ENCODE data around the gene NUDT22.
"Not testable (repeated sequence)": the region's sequence is repeated elsewhere in the genome, so short reads cannot be mapped to it uniquely, and the experiment has no call there.

Gene NUDT22

DNA sequence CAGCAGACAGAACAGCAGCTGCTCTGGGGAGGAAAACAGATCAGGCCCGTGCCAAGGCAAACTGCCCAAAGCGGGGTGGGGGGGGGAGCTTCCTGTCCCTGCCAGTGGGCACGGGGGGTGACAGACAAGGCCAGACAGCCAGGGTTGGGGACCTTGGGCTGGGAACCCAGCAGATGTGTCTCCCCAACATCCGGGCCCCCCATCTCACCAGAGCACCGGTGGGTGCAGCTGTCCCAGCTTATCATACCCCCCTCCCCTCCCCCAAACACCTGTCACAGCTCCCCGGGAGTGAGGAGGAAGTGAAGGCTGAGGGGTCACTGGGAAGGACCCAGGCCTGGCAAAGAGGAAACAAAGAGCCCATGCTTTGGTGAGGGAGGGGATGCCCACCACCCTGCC lies 19.3 kb downstream of the NUDT22 start:
- no peak for DNase-seq

GRCh38 chr11:64245797-64246620 lies 19.9 kb downstream of the NUDT22 start:
- peak; percentile 87 for DNase-seq

DNA sequence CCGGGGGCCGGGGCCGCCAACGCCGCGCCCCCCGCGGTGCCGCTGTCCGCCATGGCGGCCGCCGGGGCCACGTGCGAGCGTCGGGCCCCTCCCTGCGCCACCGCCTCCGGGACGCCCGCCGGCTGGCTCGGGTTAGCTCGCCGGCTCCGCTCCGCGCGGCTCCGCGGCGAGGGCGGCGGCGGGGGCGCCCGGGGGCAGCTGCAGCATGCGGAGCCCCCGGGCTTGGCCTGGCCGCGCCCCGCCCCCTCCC lies 20.5 kb downstream of the NUDT22 start:
- not testable (repeated sequence) for DNase-seq

- peak; percentile 85 for DNase-seq
Observed at GRCh38 chr11:64246871-64247728, 21.0 kb downstream of the NUDT22 start, which contains the start of gene PPP1R14B. Gene PPP1R14B, minus strand, starts transcription at chr11:64246943. Its CDS starts 270 bp downstream, at chr11:64246673.

GRCh38 chr11:64247729-64248531 lies 21.9 kb downstream of the NUDT22 start:
- no peak for DNase-seq

DNA sequence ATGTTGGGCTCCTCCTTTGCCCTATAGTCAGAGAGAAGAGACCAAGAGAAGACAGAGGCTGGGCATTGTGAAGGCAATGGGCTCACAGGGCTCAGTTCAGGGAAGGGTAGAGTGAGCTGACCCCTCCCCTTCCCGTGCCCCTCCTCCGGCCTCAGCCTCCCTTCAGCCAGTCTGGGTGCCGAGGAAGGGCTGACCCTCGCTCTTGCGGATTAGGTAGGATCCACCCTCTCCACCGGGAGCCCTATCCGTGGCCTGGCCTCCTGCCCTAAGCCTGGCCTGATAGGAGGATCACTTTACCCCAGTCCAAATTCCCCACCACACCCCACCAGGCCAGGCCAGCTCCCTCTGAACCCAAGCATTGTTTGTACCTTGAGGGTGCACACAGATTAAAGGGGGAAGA lies 22.5 kb downstream of the NUDT22 start:
- DNase-seq, result no peak

DNA sequence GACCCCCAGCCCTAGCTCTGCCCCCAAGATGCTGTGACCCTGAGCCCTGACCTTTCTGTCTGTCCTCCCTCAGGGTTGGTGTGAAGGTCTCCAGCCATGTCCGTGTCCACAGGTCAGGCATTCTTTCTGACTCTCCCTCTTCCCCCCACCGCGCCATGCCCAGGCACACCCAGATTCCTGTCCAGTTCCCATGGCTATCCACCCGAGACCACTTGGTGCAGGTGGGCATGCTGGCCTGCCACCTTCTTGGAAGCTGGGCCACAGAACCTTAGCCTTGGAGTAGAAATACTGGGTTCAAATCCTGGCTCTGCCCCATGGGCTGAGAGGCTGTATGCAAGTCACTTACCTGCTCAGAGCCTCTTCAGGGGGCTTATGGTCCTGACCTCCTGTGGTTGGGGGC lies 23.0 kb downstream of the NUDT22 start:
- DNase-seq, result no peak

DNA sequence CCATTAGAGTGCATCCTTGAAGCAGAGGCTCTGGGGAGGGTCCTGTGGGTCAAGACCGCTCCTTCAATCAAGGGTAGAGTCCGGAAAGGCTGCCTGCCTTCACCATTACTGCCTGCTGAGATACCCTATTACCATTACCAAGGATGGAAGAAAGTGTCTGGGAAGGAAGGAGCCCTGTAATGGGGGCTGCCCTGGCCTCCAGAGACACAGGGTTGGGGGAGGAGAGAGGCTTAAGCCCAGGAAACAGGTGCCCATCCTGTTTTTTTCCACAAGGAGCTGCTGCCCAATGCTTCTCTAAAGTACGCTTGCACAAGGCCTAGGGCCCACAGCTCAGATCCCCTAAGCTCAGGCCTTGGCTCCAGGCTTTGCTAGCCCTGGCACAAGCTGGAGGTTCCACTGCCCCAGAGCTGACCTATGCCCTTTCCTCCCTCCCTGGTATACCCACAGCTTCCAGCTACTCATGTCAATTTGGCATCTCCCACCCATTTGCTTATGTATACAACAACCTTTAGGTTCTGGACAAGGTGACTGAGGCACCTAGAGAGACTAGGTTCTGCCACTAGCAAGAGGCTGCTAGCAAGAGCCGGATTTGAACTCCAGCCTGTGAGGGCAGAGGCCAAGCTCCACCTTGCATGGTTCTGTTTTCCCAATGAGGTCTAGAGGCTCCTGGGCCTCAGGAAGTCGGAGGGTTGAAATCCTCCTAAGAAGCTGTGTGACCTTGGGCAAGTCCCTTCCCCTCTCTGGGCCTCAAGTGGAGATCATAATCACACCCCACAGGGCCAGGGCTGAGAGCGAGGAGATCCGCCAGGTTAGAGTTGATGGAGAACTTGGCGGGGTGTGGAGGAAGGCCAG lies 23.7 kb downstream of the NUDT22 start:
- no peak for DNase-seq

DNA sequence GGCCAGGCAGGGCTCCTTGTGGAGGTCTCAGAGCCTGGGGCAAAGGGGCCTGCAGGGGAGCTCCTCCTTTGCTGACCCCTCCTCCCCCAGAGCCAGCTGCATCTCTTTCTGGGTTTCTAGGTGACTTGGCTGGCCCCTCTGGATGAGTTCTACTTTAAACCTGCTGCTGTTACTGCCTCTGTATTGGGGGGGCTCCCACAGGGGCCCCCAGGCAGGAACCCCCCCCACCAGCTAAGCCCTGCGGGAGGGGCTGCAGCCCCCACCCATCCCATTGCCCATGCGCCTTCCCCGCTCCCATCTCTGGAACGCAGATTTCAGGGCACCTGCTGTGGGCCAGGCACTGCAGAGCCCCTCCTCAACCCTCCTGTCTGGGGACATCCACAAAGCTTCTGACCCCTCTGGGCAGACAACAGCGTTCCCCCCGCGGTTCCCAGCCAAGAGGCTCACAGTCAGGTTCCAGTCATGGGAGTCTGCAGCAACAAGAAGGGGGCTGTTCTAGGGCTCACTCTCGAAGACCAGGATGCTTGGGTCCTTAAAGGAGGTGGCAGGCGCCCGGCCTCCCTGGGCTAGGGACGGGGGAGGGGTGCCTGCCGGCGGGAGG lies 24.4 kb downstream of the NUDT22 start:
- DNase-seq, result no peak

- DNase-seq, result peak; percentile 62
Observed at GRCh38 chr11:64251016-64251752, 25.1 kb downstream of the NUDT22 start, which contains the start of gene PLCB3. Gene PLCB3, plus strand, starts transcription at chr11:64251530. Its CDS starts 120 bp downstream, at chr11:64251650.

DNA sequence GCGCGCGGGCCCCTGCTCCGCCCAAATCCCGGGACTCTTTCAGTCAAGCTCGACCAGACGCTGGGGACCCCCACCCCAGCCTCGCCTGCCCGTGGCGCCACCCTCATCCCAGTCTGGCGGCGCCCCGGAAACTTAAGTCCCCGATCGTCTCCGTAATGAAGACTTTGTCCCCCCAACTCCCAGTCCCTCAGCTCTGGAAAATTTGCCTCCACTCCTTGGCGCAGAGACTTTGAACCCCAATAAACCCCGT lies 25.6 kb downstream of the NUDT22 start:
- no peak for DNase-seq

DNA sequence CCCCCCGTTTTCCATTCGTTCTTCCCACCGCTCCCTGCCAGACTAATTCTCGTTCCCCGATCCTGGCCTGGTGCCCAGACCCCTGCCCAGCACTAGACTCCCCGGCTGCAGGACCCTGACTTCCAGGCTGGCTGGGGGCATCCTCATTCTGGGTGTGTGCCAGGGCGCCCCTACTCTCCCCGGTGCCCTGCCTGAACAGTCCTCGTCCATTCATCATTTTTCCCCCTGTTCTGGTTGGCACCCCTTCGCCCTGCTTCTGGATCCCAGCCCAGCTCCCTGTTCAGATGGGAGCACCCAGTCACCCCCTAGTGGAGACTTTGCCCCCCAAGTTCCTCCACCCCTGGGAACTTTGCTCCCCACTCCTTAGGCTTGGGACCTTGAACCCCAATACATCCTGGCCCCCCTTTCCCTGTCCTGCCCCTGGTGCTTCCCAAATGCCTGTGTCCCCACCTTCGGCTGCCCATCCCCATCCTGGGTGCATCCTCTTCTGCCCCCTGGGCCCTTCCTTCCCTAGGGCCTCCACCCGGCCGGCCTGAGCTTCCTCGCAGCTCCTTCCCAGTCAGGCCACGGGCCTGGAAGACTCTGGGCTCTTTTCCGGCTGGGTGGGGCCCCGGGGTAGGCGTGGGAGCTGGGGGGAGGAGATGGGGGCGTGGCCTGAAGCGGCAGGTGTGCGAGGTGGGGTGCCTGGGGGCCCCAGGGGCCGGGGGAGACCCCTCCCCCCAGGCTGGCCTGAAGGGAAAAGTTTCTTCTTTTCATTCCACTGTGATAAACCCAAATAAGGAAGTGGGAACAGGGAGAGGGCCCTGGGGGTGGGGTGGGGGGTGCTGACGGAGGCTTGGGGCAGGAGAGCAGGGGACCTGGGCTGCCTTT lies 26.2 kb downstream of the NUDT22 start:
- DNase-seq, result no peak

GRCh38 chr11:64253043-64253442 lies 27.0 kb downstream of the NUDT22 start:
- DNase-seq, result no peak

DNA sequence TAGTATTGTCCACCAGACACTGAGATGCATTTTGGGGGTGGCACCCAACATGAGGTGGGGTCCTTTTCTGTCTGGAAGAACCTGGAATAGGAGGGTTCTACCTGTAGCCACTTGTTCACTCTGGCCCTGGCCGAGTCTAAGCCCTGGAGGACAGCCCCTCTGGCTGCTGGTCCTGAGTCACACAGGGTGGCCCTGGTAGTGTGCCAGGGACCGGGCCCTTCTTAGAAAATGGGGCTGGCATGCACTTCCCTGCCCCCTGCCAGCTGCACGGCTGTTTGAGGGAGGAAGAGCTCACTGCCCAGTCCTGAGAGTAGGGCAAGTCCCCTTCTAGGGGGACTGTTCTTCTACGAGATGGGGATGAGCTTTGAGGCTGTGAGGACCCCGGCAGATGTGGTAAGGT lies 27.4 kb downstream of the NUDT22 start:
- DNase-seq, result no peak

DNA sequence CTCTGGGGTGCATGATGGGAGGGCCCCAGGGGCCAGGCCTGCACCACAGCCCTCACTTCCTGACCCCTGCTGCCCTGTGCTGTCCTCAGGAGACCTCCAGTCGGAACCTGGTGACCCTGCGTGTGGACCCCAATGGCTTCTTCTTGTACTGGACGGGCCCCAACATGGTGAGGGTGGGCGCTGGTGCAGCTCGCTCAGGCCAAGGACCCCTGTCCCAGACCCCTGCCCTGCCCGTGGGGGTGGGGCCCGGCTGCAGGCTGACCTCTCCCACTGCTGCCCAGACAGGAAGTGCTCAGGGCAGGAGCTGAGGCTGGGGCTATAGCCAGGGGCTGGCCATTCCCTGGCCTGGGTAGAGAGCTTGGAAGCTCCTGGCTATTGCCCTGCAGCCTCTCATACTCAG lies 28.3 kb downstream of the NUDT22 start:
- no peak for DNase-seq

- no peak for DNase-seq
Observed at GRCh38 chr11:64255135-64256128, 29.4 kb downstream of the NUDT22 start.

DNA sequence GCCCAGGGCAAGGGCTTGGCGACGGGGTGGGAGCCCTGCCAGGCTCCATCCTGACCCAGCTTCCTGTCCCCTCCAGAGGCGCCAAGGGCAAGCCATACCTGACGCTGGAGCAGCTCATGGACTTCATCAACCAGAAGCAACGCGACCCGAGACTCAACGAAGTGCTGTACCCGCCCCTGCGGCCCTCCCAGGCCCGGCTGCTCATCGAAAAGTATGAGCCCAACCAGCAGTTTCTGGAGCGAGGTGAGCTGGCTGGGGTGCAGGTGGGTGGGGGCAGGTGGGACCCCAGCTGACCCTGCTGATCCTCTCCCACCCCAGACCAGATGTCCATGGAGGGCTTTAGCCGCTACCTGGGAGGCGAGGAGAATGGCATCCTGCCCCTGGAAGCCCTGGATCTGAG lies 30.2 kb downstream of the NUDT22 start:
- no peak for DNase-seq

GRCh38 chr11:64258356-64258755 lies 32.3 kb downstream of the NUDT22 start:
- DNase-seq, result no peak

DNA sequence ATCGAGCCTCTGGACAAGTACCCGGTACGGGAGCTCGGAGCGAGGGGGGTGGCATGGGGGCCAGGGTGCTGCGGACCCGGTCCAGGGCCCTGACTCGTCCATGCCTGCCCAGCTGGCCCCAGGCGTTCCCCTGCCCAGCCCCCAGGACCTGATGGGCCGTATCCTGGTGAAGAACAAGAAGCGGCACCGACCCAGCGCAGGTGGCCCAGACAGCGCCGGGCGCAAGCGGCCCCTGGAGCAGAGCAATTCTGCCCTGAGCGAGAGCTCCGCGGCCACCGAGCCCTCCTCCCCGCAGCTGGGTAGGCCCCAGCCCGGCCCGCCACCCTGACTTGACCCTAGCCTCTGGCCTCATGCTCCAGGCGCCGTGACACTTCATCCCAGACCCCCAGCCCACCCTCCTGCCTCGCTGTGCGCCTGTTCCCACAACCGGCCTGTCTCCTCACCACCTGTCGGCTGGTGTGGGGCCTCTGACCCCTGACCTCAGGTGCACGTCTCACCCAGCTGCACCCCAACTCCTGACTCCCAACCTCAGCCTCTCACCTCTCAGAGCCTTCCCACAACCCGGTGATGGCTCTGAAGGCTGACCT lies 33.0 kb downstream of the NUDT22 start:
- DNase-seq, result no peak
